Measurements from ENCODE around the gene C2CD2.

DNA sequence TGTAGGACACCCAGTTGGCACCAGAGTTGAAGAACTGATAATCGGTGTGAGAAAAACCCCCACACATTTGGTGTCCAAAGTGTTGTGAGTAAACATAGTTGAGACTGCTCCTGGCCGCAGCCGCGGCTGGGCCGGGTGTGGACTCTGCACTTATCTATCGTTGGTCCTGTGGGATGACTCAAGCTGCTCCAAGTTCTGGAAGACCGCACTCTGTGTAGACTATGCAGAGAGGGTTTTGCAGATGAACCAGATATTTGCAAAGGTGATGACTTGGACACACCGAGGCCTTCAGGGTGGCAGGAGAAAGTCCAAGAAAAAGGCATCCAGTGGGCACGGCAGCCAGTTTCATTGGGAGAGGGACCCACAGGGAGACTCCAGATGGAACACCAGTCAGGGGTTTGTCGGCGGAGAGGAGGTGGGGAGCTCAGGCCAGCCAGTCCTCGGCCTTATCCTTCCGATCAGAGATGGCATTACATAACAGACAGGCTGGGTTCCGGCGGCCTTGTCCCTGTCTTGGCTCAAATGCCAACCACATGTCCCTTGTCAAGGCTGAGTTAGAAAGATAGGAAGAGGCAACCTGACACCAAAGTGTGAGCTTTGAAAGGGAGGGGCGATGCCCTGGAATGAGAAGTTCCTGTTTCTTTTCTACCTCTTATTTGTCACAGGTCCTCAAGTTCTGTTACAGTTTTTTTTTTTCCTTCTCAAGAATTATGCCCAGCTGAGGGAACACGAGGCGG is 21.1 kb downstream of the C2CD2 start:
- TF ChIP-seq, protein P1, sequence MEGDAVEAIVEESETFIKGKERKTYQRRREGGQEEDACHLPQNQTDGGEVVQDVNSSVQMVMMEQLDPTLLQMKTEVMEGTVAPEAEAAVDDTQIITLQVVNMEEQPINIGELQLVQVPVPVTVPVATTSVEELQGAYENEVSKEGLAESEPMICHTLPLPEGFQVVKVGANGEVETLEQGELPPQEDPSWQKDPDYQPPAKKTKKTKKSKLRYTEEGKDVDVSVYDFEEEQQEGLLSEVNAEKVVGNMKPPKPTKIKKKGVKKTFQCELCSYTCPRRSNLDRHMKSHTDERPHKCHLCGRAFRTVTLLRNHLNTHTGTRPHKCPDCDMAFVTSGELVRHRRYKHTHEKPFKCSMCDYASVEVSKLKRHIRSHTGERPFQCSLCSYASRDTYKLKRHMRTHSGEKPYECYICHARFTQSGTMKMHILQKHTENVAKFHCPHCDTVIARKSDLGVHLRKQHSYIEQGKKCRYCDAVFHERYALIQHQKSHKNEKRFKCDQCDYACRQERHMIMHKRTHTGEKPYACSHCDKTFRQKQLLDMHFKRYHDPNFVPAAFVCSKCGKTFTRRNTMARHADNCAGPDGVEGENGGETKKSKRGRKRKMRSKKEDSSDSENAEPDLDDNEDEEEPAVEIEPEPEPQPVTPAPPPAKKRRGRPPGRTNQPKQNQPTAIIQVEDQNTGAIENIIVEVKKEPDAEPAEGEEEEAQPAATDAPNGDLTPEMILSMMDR (conservative IDR thresholded peaks at IDR 0.05; ENCODE audit: low read depth in 2 of 2), result no peak
- TF ChIP-seq, protein P2, sequence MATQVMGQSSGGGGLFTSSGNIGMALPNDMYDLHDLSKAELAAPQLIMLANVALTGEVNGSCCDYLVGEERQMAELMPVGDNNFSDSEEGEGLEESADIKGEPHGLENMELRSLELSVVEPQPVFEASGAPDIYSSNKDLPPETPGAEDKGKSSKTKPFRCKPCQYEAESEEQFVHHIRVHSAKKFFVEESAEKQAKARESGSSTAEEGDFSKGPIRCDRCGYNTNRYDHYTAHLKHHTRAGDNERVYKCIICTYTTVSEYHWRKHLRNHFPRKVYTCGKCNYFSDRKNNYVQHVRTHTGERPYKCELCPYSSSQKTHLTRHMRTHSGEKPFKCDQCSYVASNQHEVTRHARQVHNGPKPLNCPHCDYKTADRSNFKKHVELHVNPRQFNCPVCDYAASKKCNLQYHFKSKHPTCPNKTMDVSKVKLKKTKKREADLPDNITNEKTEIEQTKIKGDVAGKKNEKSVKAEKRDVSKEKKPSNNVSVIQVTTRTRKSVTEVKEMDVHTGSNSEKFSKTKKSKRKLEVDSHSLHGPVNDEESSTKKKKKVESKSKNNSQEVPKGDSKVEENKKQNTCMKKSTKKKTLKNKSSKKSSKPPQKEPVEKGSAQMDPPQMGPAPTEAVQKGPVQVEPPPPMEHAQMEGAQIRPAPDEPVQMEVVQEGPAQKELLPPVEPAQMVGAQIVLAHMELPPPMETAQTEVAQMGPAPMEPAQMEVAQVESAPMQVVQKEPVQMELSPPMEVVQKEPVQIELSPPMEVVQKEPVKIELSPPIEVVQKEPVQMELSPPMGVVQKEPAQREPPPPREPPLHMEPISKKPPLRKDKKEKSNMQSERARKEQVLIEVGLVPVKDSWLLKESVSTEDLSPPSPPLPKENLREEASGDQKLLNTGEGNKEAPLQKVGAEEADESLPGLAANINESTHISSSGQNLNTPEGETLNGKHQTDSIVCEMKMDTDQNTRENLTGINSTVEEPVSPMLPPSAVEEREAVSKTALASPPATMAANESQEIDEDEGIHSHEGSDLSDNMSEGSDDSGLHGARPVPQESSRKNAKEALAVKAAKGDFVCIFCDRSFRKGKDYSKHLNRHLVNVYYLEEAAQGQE (IDR thresholded peaks at IDR 0.05; ENCODE audit: unreplicated experiment), result no peak
- TF ChIP-seq ZNF114 (CRISPR knock-in tag; IDR thresholded peaks at IDR 0.05), result no peak
